T-helper 22 cell (primary cell): Measurements from ENCODE around the gene VRTN.
"Not testable (repeated sequence)": the region's sequence is repeated elsewhere in the genome, so short reads cannot be mapped to it uniquely, and the experiment has no call there.

Experiments used
- DNase-seq: peaks from one replicate; pipeline ENCODE4 v3.0.0-alpha.2; 2020; ENCODE audit warnings: low read depth

Gene VRTN

GRCh38 chr14:74348735-74349463 lies 628 bp downstream of the VRTN start:
- DNase-seq: no peak

- DNase-seq: no peak
These were observed 1.5 kb downstream of the VRTN start for GRCh38 chr14:74349757-74350156.

GRCh38 chr14:74350211-74350927 lies 2.1 kb downstream of the VRTN start:
- no peak for DNase-seq

- no peak for DNase-seq
These were observed 2.7 kb downstream of the VRTN start for GRCh38 chr14:74350928-74351323.

- no peak for DNase-seq
These were observed 8.8 kb downstream of the VRTN start for GRCh38 chr14:74356892-74357575.

GRCh38 chr14:74357585-74357984 lies 9.3 kb downstream of the VRTN start:
- DNase-seq: no peak

GRCh38 chr14:74358176-74358829 lies 10.0 kb downstream of the VRTN start:
- DNase-seq: no peak

GRCh38 chr14:74360163-74360562 lies 11.9 kb downstream of the VRTN start:
- DNase-seq: no peak

- peak; percentile 9 for DNase-seq
These were observed 14.2 kb downstream of the VRTN start for GRCh38 chr14:74362361-74362915.

- DNase-seq: no peak
These were observed 16.1 kb downstream of the VRTN start for GRCh38 chr14:74364271-74364880.

GRCh38 chr14:74368026-74368425 lies 19.8 kb downstream of the VRTN start:
- no peak for DNase-seq

GRCh38 chr14:74368441-74368840 lies 20.2 kb downstream of the VRTN start:
- no peak for DNase-seq

- no peak for DNase-seq
These were observed 29.9 kb downstream of the VRTN start for GRCh38 chr14:74377976-74378690.

- no peak for DNase-seq
These were observed 31.9 kb downstream of the VRTN start for GRCh38 chr14:74380172-74380571.

- no peak for DNase-seq
These were observed 32.6 kb downstream of the VRTN start for GRCh38 chr14:74380845-74381244.

GRCh38 chr14:74381571-74381970 lies 33.3 kb downstream of the VRTN start:
- not testable (repeated sequence) for DNase-seq

GRCh38 chr14:74382231-74382630 lies 34.0 kb downstream of the VRTN start:
- no peak for DNase-seq

GRCh38 chr14:74389980-74390379 lies 41.7 kb downstream of the VRTN start:
- no peak for DNase-seq

GRCh38 chr14:74390505-74390904 lies 42.2 kb downstream of the VRTN start:
- not testable (repeated sequence) for DNase-seq

- no peak for DNase-seq
These were observed 43.2 kb downstream of the VRTN start for GRCh38 chr14:74391479-74391878.
